NCI-H524 (cell line): ENCODE data around the gene GDNF.
"Not testable (repeated sequence)": the region's sequence is repeated elsewhere in the genome, so short reads cannot be mapped to it uniquely, and the experiment has no call there.

ENCODE experiments used
- DNase-seq, 2 experiments: peaks; one replicate each; lab custom pipeline; 2025; lab: John Stamatoyannopoulos, UW

Gene GDNF

DNA sequence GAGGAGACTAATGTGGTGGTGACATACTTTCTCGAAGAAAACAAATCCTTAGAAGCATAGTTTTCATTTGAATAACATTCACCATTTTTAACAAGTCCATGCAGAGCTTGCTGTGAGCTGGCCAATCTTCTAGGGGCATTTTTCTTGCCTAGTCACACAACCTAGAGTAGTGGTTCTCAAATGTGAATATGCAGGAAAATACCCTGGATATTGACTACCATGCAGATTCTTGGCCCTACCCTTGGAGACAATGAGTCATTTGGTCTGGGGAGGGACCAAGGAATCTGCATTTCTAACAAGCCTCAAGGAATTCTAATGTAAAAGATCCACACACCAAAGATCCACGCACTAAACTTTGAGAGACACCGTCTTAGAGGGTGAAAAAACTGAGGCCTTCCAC lies 23.5 kb downstream of the GDNF start:
- DNase-seq: no peak

- DNase-seq: no peak
Measured at GRCh38 chr5:37815913-37816312, 23.9 kb downstream of the GDNF start.

- DNase-seq: no peak
Measured at GRCh38 chr5:37814699-37815098, 25.1 kb downstream of the GDNF start.

DNA sequence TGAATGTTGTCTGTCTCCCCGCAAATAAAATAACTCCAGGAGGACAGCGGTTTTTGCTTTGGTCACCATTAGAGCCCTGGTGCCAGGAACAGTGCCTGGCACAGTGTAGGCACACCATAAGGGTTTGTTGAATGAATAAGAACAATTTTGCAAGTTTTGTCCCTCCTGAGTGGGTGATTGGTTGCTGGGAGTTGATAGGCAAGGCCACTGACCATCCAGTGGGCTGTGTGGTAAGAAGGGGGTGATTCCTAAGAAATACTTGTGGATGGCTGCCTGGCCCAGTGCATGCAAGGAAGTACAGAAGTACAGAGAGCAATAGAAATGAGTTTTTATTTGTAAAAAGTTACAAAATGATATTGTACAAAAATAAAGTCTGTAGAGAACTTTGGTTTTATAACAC lies 27.5 kb downstream of the GDNF start:
- no peak for DNase-seq

- no peak for DNase-seq
Measured at GRCh38 chr5:37811866-37812265, 28.0 kb downstream of the GDNF start.

DNA sequence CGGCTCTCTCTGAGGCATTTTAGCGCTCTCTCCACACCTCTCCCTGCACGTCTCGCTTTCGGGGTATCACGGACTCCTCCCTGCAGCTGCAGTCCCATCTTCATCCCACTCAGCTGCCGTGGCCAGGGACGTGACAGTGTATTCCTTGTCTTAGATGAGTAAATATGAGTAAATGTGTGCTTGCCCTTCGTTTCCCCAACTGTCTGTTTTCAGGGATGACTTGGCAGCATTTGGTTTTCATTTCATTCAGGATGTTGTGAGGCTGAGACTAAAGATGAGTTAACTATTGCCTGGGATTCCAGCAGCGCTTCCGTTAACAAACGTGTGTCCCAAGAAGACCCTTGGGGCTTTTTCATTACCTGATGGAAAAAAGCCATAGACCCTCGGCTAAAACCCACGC lies 29.5 kb downstream of the GDNF start:
- no peak for DNase-seq

GRCh38 chr5:37808945-37809344 lies 30.9 kb downstream of the GDNF start:
- no peak for DNase-seq

DNA sequence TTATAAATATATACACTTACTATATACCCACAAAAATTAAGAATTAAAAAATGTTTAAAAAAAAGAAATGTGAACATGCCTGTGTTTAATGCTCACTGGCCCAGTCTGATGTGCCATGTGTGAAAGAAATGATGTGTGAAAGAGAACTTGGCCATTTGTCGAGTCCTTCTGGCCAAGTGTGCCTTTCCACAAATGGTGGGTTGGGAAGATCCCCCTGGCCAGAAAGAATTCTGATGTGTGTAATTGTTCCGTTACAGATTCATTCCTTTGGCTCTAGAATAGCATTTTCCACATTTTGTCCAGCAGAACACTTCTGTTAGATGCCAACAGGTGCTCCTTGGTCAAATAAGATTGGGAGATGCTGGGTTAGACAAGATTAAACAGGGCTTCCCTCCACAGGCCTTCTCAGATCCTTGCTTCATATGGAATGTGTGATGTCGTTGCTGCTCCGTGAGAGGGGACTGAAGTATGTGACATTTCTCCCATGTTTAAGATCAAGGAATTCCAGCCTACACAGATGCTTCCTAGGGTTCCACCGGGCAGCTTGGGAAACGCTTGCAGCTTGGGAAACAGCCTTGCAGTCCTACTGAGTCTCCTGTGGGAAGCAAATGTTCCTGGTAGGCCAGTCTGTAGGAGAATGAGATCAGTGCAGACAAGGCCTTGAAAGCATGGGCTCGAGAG lies 32.1 kb downstream of the GDNF start:
- DNase-seq: no peak

DNA sequence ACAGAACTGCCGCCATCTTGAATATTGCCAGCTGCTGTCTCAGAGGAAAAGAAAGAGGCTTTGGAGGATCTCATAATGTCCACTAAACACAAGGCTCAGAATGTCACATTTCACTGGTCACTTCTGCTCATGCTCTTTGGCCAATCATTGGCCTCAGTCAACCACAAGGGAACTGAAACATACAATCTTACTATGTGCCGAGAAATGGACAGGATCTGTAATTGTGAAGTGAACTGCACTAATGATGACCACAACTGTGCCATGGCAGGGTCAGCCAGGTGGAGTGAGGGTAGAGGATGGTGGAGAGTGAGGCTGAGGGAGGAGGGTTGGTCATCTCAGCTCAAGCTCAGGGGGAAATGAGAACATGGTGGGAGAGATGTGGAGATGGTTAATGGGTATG lies 32.8 kb downstream of the GDNF start:
- no peak for DNase-seq

DNA sequence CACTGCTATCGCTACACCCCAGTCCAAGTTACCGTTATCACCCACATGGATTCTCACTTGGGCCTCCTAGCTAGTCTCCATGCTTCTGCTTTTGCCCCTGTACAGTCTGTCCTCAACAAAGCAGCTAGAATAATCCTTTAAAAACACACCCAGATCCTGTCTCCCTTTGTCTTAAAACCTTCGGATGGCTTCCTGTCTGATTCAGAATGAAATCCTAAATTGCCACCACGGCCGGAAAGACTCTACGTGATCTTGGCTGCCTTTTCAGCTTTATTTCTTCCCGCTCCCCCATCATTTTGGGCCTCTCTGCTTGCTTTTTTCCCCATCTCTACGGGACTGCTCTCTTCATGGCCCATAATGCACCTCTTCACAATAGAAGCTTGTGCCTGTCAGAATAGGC lies 33.4 kb downstream of the GDNF start:
- DNase-seq: no peak

GRCh38 chr5:37806016-37806415 lies 33.8 kb downstream of the GDNF start:
- no peak for DNase-seq

GRCh38 chr5:37804401-37804800 lies 35.4 kb downstream of the GDNF start:
- DNase-seq: no peak

- no peak for DNase-seq
Measured at GRCh38 chr5:37803487-37803886, 36.4 kb downstream of the GDNF start.

DNA sequence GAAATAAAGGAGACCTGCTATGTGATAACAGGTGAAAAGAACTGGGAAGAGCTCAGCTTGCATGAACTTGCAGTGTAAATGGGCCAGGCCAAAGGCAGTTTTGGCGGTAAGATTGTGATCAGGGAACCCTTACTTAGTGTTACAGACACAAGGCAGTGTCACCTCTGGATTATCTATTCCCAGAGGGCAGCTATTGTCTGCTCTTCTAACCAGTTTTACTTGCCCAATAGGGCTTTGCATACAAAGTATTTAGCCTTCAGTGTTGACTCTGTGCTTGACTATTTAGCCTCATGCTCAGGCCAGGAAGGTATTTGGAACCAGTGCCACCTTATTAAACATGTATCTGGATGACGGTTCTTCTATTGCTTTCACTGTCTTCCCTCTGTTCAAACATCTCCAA lies 38.3 kb downstream of the GDNF start:
- DNase-seq: no peak

GRCh38 chr5:37799865-37800421 lies 39.9 kb downstream of the GDNF start:
- DNase-seq: no peak

DNA sequence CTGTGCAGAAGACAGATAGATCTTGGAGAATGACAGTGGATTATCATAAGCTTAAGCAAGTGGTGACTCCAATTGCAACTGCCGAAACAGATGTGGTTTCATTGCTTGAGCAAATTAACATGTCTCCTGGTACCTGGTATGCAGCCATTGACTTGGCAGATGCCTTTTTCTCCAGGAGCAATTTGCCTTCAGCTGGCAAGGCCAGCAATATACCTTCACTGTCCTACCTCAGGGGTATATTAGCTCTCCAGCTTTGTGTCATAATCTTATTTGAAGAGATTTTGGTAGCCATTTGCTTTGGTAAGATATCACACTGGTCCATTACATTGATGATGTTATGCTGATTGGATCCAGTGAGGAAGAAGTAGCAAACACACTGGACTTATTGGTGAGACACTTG lies 43.4 kb downstream of the GDNF start:
- DNase-seq: peak in 1 of 2 experiments; percentile 28

DNA sequence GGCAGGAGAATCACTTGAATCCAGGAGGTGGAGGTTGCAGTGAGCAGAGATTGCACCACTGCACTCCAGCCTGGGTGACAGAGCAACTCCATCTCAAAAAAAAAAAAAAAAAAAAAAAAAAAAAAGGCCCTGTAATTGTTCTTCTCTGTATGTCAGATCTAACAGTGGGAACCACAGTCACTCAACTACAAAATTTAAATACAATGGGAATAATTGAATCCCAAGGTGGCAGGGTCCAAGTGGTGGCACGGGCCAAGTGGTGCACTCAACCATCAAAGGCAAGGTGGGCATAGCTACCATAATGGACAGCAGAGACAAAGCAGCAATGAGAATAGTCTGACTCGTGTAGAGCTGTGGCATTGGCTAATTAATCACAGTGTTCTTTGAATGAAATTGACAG lies 44.5 kb downstream of the GDNF start:
- DNase-seq: not testable (repeated sequence)

DNA sequence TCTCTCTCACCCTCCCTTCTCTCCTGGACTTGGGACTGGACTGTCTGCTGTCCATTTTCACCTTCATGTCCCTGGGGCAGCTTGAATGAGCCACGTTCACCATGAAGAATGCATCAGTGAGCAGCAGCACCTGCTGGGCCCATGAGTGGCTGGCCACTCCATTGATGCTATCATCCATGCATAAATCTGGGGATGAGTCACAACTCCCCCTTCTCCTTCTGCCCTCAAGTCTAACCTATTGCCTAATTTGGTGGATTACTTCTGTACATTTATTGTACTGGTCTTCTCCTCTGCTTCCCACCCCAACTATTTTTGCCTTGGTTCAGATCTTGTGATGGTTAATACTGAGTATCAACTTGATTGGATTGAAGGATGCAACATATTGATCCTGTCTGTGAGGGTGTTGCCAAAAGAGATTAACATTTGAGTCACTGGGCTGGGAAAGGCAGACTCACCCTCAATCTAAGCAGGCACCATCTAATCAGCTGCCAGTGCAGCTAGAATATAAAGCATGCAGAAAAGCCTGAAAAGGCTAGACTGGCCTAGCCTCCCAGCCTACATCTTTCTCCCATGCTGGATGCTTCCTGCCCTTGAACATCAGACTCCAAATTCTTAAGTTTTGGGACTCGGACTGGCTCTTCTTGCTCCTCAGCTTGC lies 46.7 kb downstream of the GDNF start:
- no peak for DNase-seq

DNA sequence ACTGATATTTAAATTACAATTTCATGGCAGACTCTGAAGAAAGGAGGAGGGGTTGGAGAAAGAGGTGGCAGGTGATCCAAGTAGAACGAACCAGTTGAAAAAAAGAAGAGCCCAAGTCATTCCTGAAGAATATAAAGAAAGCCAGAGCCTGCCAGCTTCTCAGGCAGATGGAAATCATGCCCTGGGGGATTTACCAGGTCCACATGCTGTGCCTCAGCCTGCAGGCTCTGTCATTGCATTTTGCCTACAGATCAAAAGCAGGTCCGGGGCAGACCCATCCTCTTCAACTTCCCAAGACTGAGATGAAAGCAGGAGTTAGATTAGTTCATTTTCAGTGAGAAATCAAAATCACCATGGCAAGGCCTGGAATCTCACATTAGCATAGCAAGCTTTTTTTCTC lies 48.5 kb downstream of the GDNF start:
- peak in 1 of 2 experiments; percentile 47 for DNase-seq

DNA sequence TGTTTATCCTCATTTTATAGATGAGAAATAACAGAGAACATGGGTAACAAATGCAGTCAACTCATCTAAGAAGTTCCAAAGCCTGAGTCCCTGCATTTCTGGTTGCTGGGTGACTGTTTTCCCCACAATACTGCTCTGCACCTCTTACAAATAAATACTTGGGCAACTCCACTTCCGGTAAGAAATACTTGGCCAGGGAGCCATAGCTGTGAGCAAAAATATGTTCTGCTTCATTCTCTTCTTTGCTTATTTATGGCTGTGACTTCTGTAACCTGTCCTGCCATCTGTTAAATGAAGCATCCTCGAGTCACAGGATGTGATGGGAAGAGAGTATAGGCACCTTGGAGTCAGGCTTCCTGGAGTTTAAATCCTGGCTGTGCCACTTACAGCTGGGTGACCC lies 49.9 kb downstream of the GDNF start:
- peak in 1 of 2 experiments; percentile 22 for DNase-seq

DNA sequence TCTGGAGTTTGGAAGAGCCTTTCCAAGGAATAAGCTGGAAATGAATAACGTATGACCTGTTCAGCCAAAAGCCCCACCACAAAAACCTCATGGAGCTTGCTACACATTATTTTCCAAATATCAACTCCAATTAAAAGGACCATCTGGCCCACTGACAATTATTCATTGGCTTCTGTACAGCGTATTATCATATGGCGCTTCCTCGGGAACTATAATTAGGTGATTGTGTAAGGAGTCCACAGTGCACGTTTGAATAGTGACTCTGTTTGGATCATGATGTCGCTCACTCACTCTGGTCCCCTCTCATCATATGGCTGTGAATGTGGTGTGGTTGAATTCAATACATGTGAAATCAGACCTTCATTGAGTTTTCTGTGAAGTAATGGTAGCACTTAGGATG lies 52.1 kb downstream of the GDNF start:
- DNase-seq: peak; percentile 85 to 93

DNA sequence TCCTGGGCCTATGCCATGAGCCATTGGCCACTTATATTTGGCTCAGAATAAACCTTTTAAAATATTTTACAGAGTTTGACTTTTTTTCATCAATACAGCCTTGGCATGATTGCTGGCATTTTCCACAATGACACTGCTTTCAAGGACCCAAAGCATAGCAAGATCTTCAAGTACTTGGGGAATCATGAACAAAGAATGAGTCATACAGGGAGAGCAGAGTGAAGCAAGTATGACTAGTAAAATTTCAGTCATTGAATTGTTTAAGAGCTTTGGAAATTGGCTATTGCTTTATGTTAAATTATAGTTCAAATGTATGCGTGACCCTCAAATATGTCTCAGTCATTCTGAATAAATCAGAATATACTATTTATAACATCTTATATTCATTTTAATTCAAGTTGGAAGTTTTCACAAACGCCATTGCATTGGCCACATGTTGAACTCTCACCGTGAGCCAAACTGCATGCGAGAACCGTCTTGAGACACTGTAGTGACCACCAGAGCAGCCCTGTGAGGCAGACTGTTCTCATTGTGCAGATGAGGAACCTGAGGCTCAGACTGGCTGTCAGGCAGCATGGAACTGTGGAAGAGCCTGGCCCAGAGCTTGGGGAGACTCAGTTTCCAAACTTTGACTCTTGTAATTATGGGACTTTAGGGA lies 52.9 kb downstream of the GDNF start:
- no peak for DNase-seq

- DNase-seq: no peak
Measured at GRCh38 chr5:37786416-37786815, 53.4 kb downstream of the GDNF start.
